K562 (cell line): ENCODE data around the gene FOXJ3.

ENCODE experiments used
- SMAD3 ChIP-seq: fragments of 450-650 bp; formaldehyde crosslinking; conservative IDR thresholded peaks from 2 replicates; pipeline ENCODE4 v1.4.0; 2020; ENCODE audit warnings: mild to moderate bottlenecking
- USF2 ChIP-seq: sonication (generic); formaldehyde crosslinking; IDR thresholded peaks from 2 replicates; pipeline ENCODE4 v1.5.0; 2020; ENCODE audit warnings: missing genetic modification reagents
- ZNF253 ChIP-seq: fragments of 250-450 bp; sonication (Bioruptor Pico); conservative IDR thresholded peaks from 2 replicates; pipeline ENCODE4 v1.6.1; 2021; ENCODE audit warnings: mild to moderate bottlenecking
- ZNF3 ChIP-seq: fragments of 250-450 bp; sonication (Bioruptor Pico); IDR thresholded peaks from 2 replicates; pipeline ENCODE4 v1.5.0; 2021; ENCODE audit warnings: mild to moderate bottlenecking, moderate library complexity

- TF ChIP-seq SMAD3 (CRISPR knock-in tag), result no peak
- no peak for TF ChIP-seq ZNF253 (CRISPR knock-in tag)
- no peak for TF ChIP-seq USF2 (CRISPR knock-in tag)
- no peak for TF ChIP-seq ZNF3 (CRISPR knock-in tag)
These were observed 190.2 kb downstream of the FOXJ3 start for GRCh38 chr1:42144711-42145388.
